WI38 (cell line): ENCODE results near the gene MTMR2.

Experiments
- H3K4me3 ChIP-seq: 2 replicates; pipeline ENCODE4 v1.5.1; 2011; ENCODE audit warnings: low read depth, mild to moderate bottlenecking, control low read depth, low read length
- TF ChIP-seq, protein P1 (sequence below): IDR thresholded peaks from 2 replicates; pipeline ENCODE4 v1.5.1; 2012; ENCODE audit warnings: low read depth, mild to moderate bottlenecking, control low read depth, low read length

Gene MTMR2

DNA sequence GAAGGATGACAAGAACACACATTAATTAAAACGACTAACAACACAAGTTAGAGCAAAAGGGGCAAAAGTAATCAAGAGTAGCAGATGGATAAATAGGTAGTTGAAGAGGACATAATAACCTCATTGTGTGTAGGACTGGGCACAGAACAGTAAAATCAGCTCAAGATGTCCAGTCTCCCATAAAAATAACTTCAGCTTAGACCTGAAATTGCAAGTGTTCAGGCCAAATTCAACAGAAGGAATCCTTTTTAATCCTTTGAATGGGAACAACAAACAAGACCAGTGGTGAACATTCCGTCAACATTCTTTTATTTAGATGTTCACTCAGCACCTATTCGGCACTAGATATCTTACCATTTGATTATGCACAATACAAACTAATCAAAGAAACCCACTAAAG is 4.4 kb downstream of the MTMR2 start:
- H3K4me3 ChIP-seq, result no peak overlapping the region
- TF ChIP-seq, protein P1, sequence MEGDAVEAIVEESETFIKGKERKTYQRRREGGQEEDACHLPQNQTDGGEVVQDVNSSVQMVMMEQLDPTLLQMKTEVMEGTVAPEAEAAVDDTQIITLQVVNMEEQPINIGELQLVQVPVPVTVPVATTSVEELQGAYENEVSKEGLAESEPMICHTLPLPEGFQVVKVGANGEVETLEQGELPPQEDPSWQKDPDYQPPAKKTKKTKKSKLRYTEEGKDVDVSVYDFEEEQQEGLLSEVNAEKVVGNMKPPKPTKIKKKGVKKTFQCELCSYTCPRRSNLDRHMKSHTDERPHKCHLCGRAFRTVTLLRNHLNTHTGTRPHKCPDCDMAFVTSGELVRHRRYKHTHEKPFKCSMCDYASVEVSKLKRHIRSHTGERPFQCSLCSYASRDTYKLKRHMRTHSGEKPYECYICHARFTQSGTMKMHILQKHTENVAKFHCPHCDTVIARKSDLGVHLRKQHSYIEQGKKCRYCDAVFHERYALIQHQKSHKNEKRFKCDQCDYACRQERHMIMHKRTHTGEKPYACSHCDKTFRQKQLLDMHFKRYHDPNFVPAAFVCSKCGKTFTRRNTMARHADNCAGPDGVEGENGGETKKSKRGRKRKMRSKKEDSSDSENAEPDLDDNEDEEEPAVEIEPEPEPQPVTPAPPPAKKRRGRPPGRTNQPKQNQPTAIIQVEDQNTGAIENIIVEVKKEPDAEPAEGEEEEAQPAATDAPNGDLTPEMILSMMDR, result no peak

DNA sequence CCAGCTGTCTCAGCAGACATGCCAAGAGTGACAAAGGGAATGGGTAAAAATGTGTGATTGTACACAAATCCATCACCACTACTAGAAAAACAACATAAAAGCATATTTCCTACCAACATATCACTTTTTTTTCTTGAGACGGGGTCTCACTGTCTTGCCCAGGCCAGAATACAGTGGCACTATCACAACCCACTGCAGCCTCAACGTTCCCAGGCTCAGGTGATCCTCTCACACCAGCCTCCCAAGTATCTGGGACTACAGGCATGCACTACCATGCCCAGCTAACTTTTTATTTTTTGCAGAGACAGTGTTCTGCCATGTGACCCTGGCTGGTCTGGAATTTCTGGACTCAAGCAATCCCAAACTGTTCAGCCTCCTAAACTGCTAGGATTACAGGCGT is 5.2 kb downstream of the MTMR2 start:
- no peak overlapping the region for H3K4me3 ChIP-seq
- TF ChIP-seq, protein P1, result no peak

DNA sequence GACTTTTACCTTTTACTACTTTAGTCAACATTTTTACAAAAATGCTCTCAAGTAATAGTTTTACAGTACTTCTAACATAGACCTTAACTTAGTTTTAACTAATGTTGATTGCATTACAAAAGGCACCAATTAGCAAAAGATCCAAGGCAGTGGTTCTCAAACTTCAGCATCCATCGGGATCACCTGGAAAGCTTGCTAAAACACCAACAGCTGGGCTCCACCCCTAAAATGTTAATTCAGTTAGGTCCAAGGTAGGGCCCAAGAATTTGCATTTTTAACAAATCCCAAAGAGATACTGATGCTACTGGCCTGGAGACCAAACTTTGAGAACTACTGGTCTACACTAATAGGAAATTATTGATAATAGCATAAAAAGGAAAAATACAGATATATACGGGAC is 5.9 kb downstream of the MTMR2 start:
- H3K4me3 ChIP-seq, result no peak overlapping the region
- TF ChIP-seq, protein P1, result no peak

DNA sequence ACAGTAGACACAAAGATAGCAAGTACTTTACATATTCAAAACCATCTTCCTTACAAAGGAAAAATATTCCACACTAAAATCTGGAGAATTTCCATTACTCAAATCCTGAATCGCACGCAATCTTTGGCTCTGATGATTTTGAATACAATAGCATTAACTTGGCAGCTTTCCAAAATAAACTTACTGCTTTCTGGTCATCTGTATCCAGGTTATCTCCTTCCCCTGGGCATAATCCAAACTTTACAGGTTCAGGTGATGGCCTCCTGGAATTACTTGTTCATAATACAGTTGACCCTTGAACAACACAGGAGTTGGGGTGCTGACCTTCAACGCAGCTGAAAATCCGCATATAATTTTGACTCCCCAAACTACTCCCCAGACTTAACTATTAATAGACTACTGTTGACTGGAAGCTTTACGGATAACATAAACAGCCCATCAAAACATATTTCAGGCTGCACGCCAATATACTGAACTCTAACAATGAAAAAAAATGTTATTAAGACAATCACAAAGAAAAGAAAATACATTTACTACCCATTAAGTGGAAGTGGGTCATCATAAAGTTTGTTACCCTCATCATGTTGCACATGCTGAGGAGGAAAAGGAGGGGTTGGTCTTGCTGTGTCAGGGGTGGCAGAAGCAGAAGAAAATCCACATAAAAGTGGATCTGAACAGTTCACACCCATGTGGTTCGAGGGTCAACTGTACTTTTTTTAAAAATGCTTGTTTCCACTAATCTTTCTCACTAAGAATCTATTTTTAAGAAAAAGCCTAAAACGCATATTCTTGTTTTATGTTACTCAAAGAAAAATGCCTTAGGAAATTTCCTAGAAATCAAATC is 6.5 kb downstream of the MTMR2 start:
- TF ChIP-seq, protein P1, result no peak
- no peak overlapping the region for H3K4me3 ChIP-seq

DNA sequence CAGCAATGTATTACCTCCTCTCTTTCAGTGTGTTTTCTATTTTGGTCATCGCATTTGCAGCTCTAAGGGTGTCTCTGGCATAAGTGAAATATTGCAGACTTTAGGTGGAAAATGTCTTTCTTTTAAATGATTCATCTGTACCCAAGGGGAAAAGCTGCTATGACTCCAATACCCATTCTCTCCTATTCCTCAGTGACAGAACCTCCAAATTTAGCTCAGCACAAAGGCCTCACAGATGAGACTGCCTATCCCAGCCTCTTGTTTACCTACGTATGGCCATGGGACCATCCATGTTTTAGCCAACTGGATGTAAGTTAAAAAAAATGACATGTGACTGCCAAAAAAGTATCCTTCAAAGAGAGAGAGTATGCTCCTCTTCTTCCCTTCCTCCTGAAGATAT is 7.9 kb downstream of the MTMR2 start:
- no peak overlapping the region for H3K4me3 ChIP-seq
- TF ChIP-seq, protein P1, result no peak

DNA sequence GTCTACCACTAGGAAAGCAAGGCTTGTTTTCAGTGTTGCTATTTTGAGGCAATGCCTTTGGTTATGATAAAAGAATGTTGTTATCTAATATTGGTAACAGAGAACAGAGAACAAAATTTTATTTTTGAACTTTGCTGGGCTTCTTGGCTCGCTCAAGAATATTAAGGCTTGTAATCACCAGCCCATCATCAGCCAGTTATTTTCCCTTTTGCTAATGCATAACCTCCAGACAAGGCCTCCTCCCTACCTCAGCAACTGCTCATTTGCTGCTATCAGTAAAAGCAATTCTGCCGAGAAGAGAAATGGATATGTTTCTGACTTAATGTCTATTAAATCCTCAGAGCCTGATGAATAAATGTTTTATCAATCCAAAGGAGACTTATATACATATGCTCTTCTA is 8.9 kb downstream of the MTMR2 start:
- H3K4me3 ChIP-seq, result no peak overlapping the region
- TF ChIP-seq, protein P1, result no peak

DNA sequence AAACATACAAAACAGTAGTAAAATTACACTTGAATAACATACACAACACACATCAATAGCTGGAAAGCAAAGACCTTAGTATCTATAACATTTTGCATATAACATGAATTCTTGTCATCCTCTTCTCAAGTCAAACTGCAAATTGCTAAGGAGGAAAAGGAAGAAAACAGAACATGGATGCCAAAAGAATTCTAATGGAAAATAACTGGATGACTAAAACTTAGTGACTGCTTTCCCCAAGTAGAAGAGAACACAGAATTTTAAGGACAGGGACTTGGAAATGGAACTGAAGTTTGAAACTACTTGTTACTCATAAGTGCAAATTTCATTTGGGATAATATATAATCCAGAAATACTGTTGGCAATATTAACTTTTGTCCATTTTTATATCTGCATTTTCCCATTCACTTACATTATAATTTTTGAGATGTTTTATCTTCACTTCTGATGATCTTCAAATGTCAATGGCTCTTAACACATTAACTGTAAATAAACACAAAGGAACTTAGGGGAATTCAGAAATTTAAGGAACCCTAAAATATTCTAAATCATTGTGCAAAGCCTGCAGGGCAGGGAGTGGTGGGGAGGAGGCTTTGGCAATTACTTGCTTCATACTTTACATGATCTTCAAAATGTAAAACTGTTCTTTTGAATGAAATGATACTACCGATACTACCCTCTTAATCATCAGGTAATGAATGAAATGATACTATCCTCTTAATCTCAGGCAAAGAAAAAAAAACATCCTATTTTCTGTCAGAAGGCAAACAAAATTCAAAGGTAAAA is 9.9 kb downstream of the MTMR2 start:
- TF ChIP-seq, protein P1, result no peak
- 0 out of 2 replicates have a peak overlapping the region, but pooled peaks have one; percentile 2 for H3K4me3 ChIP-seq
